Stomach smooth muscle (tissue), 2 donors: ENCODE results near the gene C11orf21.
A peak's percentile ranks its signal among the peaks of the same experiment; 100 is the strongest.

Experiments used
- H3K27ac ChIP-seq: one replicate; pipeline ENCODE4 v1.7.0; 2013; ENCODE audit warnings: mild to moderate bottlenecking, low read length, inconsistent platforms
- H3K27me3 ChIP-seq, 2 donors: one replicate each; pipeline ENCODE4 v1.7.0; 2013; ENCODE audit warnings: low read length in 2 of 2; ENCODE audit not compliant: insufficient read depth in 2 of 2, control insufficient read depth in 1 of 2
- H3K36me3 ChIP-seq, 2 donors: one replicate each; pipeline ENCODE4 v1.7.0; 2013; ENCODE audit warnings: low read length in 2 of 2; ENCODE audit not compliant: control insufficient read depth in 2 of 2, insufficient read depth in 2 of 2
- H3K4me1 ChIP-seq: one replicate; pipeline ENCODE4 v1.7.0; 2013; ENCODE audit warnings: low read length; ENCODE audit not compliant: control insufficient read depth, insufficient read depth
- H3K4me3 ChIP-seq, 2 donors: one replicate each; pipeline ENCODE4 v1.7.0; 2013; ENCODE audit warnings: low read length in 2 of 2
- H3K9ac ChIP-seq, 2 donors: one replicate each; pipeline ENCODE4 v1.7.0; 2013; ENCODE audit warnings: low read length in 2 of 2, mild to moderate bottlenecking in 1 of 2
- H3K9me3 ChIP-seq, 2 donors: one replicate each; pipeline ENCODE4 v1.7.0; 2013; ENCODE audit warnings: low read length in 2 of 2; ENCODE audit not compliant: control insufficient read depth in 2 of 2
- donor health status: healthy.
- donor health status: Pancreatic carcinoma.

C11orf21 gene

DNA sequence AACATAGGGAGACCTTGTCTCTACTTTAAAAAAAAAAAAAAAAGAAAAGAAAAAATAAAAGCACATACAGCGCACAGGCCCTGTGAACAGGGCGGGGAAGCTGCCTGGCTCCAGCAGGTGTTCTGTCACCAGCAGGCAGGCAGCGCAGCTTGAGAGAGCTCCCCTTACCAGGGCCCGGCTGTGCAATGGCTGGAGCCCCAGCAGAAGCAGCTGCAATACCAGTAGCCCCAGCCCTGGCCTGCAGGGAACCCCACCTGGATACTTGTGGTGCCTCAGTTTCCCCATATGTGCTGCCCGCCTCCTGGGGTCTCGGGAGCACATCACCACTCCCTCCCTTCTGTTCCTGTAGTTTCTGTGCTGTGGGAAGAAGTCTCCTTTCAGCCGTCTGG, 12.4 kb upstream of the C11orf21 start:
- no peaks in the 10 kb centered on the region for H3K36me3 ChIP-seq
- peaks cover 47% of the 10 kb centered on the region for H3K4me1 ChIP-seq
- peaks cover 0 to 10% of the 10 kb centered on the region in 2 donors for H3K9me3 ChIP-seq
- H3K27me3 ChIP-seq, result no peaks in the 10 kb centered on the region
- H3K27ac ChIP-seq, result peak overlapping the region; percentile 89
- peak overlapping the region in 1 of 2 donors; percentile 35 for H3K4me3 ChIP-seq
- H3K9ac ChIP-seq, result peak overlapping the region in 1 of 2 donors; percentile 60

DNA sequence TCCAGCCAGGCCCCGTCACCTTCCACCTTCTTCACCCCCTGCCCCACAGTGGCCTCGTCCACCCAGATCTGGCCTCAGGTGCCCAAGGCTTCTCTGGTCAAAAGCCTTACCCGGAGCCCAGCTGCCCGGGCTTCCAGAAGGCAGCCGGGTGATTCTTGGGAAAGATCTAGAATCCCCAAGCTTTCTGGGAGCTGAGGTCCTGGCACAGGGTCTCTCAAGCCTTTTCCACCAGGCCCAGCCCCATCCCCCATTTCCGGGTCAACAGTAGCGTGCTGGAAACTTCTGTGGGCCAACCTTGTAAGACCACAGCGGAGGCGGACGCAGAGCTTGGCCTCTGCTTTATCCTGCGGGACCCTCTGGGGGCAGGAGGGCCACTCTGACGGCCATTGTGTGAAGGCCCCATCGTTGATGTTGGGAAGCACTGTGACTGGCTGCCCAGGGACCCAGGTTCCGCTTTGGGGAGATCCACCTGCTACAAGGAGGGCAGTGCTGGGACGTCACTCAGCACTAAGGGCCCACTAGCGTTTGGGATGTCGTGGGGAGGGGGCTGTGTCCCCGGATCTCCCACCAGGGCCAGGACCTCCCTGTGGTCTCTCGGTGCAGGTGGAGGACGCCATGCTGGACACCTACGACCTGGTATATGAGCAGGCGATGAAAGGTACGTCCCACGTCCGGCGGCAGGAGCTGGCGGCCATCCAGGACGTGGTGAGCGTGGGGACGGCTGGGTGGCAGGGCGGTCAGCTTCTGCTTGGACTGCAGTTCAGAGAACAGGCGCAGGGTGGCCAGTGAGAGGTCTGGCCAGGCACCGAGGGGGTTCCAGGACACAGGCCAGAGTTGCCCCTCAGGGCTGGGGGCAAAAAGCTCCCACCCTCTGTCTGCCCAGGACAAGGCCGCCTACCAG, 11.6 kb upstream of the C11orf21 start:
- Histone ChIP-seq H3K36me3 (no peaks in the 10 kb centered on the region), H3K4me1 (peaks cover 47% of the 10 kb centered on the region), H3K27ac (peak overlapping the region; percentile 89), H3K9me3 (peaks cover 0 to 10% of the 10 kb centered on the region in 2 donors), H3K27me3 (no peaks in the 10 kb centered on the region), H3K9ac (peak overlapping the region in 1 of 2 donors; percentile 29), H3K4me3 (no peak overlapping the region)

DNA sequence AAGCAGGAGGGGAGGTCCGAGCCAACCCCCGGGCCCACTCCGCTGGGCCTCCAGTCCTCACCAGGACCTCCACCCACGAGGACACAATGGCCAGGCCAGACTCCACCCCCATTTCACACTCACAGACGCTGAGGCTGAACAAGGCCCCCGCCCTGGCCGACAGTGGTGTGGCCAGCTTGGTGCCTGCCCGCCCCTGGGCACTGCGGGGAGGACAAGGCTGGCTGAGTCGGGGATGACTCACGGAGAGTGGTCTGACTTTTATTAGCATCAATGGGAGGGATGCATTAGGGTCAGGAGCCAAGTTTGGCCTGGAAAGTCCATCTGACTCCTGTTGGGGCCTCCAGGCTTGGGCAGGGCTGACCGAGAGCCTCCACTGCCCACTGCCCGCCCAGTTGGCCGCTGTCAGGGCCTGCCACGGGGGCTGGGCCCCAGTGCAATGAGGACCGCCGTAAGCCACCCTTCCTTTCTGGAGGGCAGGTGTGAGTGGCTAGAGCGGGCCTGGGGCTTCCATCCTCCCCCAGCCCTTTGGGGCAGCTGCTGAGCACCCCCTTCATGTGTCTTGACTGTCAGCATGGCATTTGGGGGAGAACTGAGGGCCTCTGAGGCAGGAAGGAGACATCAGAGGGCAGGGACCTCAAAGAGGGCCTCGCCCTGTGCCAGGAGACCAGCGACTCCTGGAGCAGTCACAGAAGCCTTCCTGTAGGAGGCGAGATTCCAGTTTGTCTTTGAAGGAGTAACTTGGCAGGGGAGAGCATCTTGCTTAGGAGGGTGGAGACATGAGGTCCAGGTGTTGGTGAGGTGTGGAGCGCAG, 10.7 kb upstream of the C11orf21 start:
- Histone ChIP-seq H3K27ac (peak overlapping the region; percentile 18), H3K9me3 (peaks cover 0 to 4% of the 10 kb centered on the region in 2 donors), H3K36me3 (no peaks in the 10 kb centered on the region), H3K9ac (no peak overlapping the region), H3K4me1 (peaks cover 53% of the 10 kb centered on the region), H3K27me3 (no peaks in the 10 kb centered on the region), H3K4me3 (no peak overlapping the region)

DNA sequence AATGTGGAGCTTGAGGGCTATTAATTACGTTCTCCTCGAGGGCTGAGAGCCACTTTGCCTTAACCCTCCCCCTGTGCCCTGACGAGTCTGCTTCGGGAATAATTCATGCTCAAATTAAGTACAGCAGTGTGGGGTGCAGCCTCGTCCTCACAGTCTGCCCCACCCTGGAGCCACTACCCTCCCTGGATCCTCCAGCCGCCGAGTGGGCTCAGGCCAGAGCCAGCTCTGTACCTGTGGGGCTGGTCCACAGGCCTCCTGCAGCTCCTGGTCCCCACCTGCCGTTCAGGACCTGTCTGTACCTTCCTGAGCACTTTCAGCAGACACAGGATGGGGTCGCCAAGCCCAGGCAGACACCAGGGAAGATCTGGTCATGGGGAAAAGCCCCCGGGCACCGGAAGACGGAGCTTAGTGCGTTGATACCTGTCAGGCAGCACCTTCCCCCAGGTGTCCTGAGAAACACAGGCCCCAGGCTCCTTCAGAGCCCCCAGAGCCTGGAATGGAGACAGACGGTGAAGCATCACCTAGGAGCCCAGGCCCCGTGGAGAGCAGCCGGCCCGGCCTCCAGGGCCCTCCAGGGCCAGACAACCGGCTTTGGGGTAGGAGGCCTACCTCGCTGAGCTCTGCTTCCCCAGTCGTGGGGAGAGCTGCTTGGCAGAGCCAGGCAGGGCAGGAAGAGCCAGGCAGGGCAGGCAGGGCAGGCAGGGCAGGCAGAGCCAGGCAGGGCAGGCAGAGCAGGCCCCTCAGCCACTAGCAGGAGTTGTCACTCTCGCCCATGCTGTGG, 9.8 kb upstream of the C11orf21 start:
- Histone ChIP-seq H3K27me3 (no peaks in the 10 kb centered on the region), H3K4me1 (peaks cover 60% of the 10 kb centered on the region), H3K27ac (peak overlapping the region; percentile 18), H3K36me3 (no peaks in the 10 kb centered on the region), H3K9ac (peak overlapping the region in 1 of 2 donors; percentile 5), H3K4me3 (no peak overlapping the region), H3K9me3 (no peaks in the 10 kb centered on the region)

DNA sequence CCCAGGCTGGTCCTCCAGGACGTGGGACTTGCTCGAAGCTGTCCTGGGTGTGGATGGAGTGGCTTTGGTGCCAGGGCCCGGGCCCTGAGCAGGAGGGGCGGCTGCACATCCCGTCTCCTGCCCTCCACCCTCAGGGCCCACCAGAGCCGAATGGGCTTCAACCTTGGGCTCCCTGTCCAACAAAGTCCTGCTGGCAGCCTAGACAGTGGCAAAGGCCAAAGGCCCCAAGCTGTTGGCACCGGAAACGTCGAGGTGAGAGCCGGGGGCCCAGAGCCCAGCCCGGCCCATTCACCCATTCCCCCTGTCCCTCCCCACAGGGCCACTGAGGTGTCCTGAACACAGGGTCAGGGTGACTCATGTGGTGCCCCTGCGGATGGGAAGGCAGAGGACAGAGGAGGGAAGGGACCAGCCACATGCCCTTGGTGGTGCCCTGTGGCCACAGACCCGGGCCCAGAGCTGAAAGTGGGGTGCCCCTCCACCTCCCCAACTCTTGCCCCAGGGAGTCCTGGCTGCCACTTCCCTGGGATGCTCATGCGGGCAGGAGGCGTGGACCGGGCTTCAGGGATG, 9.2 kb upstream of the C11orf21 start:
- Histone ChIP-seq H3K27ac (no peak overlapping the region), H3K9ac (no peak overlapping the region), H3K27me3 (no peaks in the 10 kb centered on the region), H3K4me1 (peaks cover 63% of the 10 kb centered on the region), H3K4me3 (no peak overlapping the region), H3K36me3 (no peaks in the 10 kb centered on the region), H3K9me3 (no peaks in the 10 kb centered on the region)

DNA sequence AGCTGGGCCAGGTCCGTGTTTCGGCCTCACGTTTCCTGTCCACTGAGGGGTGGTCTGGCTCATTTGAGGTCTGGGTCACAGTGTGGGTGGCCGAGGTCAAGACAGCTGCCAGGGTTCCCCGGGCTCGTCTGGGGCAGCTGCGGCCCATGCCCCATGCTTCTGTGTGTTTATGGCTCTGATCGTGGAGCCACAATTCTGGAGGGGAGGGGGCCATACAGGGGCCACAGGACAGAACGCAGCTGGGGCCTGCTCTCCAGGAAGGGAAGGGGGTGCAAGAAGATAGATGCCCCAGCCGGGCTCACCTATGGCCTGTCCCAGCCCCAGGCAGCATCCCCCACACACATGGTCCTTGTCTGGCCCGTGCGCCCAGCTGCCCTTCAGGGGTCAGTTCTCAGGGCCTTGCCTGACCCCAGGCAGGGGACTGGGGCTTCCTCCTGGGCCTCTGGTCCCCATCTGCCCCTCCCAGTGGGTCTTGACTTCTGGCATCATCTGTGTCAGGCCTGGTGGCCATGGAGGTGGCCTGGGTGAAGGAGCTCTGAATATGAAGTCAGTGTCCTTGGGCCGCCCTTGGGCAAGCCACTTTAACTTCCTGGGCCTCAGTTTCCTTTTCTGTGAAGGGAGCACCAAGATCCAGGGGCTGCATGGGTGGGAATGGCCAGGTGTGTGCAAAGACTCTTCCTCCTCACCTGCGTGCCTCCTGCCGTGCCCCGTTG, 8.5 kb upstream of the C11orf21 start:
- H3K36me3 ChIP-seq, result no peaks in the 10 kb centered on the region
- H3K27ac ChIP-seq, result no peak overlapping the region
- peaks cover 63% of the 10 kb centered on the region for H3K4me1 ChIP-seq
- H3K27me3 ChIP-seq, result no peaks in the 10 kb centered on the region
- H3K4me3 ChIP-seq, result no peak overlapping the region
- H3K9me3 ChIP-seq, result no peaks in the 10 kb centered on the region
- no peak overlapping the region for H3K9ac ChIP-seq

DNA sequence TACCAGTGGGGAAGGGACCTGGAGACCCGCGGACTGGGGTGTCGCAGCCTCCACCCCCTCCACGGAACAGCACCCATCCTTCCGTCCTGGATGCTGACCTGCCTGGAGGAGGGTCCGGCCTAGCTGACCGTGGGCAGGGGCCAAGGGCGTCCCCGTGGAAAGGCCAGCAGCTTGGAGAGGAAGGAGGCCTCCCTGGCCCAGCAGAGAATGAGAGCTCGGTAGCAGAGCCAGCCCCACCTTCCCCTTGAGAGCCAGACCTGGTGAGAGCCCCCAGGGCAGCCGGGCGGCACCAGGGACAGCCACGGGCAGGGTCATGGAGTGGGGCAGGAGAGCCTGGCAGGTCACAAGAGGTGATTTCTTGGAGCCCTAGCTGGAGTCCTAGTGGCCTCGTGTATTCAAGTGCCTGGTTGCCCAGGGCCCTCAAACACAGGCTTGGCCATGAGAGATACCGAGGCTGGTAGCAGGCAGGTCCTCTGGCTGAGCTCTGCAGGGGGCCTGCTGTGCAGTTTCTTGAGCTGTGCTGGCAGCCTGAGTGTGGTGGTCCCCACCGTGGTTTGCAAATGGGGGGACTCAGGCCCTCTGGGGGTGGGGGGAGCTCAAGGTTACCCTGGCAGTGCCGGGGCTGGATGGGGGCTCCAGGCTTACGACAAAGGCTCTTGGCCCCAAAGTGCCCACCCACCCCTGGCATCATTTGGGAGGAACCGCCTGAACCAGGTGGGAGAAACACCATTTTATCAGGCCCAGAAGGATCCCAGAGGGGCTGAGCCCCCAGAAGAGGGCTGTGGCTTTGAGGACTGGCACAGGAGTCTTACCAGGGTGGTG, 7.7 kb upstream of the C11orf21 start:
- Histone ChIP-seq H3K27ac (no peak overlapping the region), H3K9me3 (no peaks in the 10 kb centered on the region), H3K9ac (no peak overlapping the region), H3K4me3 (no peak overlapping the region), H3K36me3 (no peaks in the 10 kb centered on the region), H3K27me3 (no peaks in the 10 kb centered on the region), H3K4me1 (peaks cover 65% of the 10 kb centered on the region)

DNA sequence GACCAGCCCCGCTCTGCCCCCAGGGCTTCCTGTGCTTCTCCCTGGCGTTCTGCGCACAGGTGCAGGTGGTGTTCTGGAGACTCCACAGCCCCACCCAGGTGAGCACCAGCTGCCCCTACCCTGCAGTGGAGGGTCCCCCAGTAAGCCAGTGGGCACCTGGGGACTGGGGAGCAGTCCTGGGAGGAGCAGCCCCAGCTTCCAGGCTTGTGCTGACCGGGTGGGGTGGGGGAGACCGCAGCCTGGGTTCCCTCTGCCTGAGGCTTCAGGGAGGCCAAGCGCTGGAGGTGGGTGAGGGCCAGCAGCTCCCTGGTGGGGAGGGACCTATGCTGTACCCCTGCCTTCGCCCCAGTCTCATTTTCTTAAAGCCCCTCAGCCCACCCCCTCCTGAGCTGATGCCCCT, 7.0 kb upstream of the C11orf21 start:
- no peak overlapping the region for H3K4me3 ChIP-seq
- H3K9ac ChIP-seq, result no peak overlapping the region
- H3K36me3 ChIP-seq, result no peaks in the 10 kb centered on the region
- no peaks in the 10 kb centered on the region for H3K27me3 ChIP-seq
- peaks cover 65% of the 10 kb centered on the region for H3K4me1 ChIP-seq
- no peaks in the 10 kb centered on the region for H3K9me3 ChIP-seq
- no peak overlapping the region for H3K27ac ChIP-seq

DNA sequence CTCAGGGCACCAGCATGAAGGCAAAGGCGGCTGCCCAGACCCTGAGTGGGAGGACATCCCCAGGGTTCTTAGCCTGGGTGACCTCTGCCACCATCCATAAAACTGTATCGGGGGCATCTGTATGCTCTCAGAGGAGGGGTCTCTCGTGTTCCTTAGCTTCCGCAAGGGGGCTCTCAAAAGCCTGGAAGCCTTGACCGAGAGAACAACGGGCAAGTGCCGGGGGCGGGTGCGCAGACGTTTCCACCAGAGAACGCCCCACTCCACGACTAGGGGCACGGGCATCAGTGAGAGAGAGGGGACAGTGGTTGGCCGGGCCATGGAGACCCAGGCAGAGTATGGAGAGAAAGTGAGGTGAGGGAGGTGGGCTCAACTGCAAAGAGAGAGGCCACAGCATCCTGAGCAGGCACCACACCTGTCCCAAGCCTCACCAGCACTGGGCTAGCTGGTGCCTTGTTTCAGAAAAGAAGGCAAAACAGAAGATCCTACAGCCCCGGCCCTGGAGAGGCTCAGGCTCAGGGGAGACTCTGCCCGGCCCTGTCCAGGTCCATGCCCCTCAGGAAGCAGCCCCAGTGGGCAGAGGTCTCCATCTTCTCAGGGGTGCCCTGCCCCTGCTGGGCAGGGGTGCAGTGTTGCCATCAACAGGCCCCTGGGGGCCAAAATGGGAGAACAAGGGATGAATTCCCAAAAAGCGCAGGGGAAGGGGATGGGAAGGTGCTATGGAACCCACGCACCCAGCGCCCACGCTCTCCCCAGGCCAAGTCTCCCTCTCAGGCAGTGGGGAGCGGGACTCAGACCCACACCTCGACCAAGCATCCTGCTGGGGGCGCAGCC, 6.0 kb upstream of the C11orf21 start:
- peak overlapping the region; percentile 78 for H3K27ac ChIP-seq
- peaks cover 66% of the 10 kb centered on the region for H3K4me1 ChIP-seq
- H3K9ac ChIP-seq, result peak overlapping the region in 1 of 2 donors; percentile 22
- no peaks in the 10 kb centered on the region for H3K36me3 ChIP-seq
- H3K9me3 ChIP-seq, result no peaks in the 10 kb centered on the region
- H3K27me3 ChIP-seq, result no peaks in the 10 kb centered on the region
- H3K4me3 ChIP-seq, result peak overlapping the region; percentile 11 to 35
